K562 (cell line): ENCODE measurements around the gene FAM120AOS.

ENCODE experiments used
- SRSF9 ChIP-seq: fragments of 200-400 bp; formaldehyde crosslinking; IDR thresholded peaks from 2 replicates; pipeline ENCODE4 v1.6.1; 2017; ENCODE audit warnings: low read depth, low read length, borderline replicate concordance
- TEAD1 ChIP-seq, 2 experiments: fragments of 450-650 bp in 1 of 2; sonication (generic) in 1 of 2; formaldehyde crosslinking; IDR thresholded peaks; 2 replicates each; pipeline versions ENCODE4 v1.4.0 to v1.8.0; 2020 to 2022; ENCODE audit warnings: mild to moderate bottlenecking in 2 of 2, missing genetic modification reagents in 1 of 2

GRCh38 chr9:93483497-93483896, 30.1 kb upstream of the FAM120AOS start:
- TF ChIP-seq SRSF9 = no peak
- TF ChIP-seq TEAD1 (CRISPR knock-in tag; IDR thresholded peaks at IDR 0.05) = no peak
